Transverse colon (tissue), 3 donors: ENCODE data around the gene BBIP1.
"Not testable (repeated sequence)": the region's sequence is repeated elsewhere in the genome, so short reads cannot be mapped to it uniquely, and the experiment has no call there.

Experiments used
- POLR2A ChIP-seq: fragments of 450-650 bp; IDR thresholded peaks from one replicate; pipeline ENCODE4 v1.6.1; 2016; ENCODE audit warnings: antibody characterized with exemption, mild to moderate bottlenecking, moderate library complexity
- TF ChIP-seq, protein P1 (sequence below), 5 experiments: fragments of 200-600 bp in 3 of 5; fragments of 450-650 bp in 2 of 5; sonication (generic) in 3 of 5; IDR thresholded peaks; 1 replicate in 2 of 5; 2 replicates in 3 of 5; pipeline ENCODE4 v1.5.1; 2016 to 2017; ENCODE audit warnings: antibody characterized with exemption in 5 of 5, inconsistent platforms in 3 of 5, mild to moderate bottlenecking in 2 of 5, moderate library complexity in 1 of 5

DNA sequence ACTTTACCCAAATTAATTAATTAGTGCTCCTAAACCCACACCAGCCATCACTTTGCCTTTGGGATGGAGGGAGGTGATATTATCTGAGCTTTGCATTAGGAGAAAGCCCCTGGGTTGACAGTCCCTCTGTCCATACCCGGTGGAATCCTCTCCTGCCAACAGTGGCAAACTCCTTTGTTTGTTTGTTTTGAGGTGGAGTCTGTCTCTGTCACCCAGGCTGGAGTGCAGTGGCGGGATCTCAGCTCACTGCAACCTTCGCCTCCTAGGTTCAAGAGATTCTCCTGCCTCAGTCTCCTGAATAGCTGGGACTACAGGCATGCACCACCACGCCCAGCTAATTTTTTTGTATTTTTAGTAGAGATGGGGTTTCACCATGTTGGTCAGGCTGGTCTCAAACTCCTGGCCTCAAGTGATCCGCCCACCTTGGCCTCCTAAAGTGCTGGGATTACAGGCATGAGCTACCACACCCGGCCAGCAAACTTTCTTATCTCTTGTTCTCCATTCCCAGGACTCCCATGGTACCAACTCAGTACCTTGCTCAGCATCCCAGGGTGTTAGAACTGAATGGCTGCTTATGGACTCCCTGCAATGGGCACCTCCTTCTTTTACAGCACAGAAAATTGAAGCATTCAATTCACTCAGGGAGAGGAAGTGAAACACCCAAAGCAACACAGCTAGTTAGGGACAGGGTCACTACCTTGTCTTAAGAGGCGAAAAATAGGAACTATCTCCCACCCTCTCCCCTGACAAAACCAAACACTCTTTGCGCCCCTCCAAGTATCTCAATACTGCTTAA lies 51.8 kb downstream of the BBIP1 start:
- TF ChIP-seq POLR2A, result not testable (repeated sequence)
- TF ChIP-seq, protein P1, sequence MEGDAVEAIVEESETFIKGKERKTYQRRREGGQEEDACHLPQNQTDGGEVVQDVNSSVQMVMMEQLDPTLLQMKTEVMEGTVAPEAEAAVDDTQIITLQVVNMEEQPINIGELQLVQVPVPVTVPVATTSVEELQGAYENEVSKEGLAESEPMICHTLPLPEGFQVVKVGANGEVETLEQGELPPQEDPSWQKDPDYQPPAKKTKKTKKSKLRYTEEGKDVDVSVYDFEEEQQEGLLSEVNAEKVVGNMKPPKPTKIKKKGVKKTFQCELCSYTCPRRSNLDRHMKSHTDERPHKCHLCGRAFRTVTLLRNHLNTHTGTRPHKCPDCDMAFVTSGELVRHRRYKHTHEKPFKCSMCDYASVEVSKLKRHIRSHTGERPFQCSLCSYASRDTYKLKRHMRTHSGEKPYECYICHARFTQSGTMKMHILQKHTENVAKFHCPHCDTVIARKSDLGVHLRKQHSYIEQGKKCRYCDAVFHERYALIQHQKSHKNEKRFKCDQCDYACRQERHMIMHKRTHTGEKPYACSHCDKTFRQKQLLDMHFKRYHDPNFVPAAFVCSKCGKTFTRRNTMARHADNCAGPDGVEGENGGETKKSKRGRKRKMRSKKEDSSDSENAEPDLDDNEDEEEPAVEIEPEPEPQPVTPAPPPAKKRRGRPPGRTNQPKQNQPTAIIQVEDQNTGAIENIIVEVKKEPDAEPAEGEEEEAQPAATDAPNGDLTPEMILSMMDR (IDR thresholded peaks at IDR 0.05), result not testable (repeated sequence)
